SW480 (cell line): ENCODE results near the gene MAN2B1.
"Not testable (repeated sequence)": the region's sequence is repeated elsewhere in the genome, so short reads cannot be mapped to it uniquely, and the experiment has no call there.

ENCODE experiments used
- DNase-seq: peaks from one replicate; pipeline ENCODE4 v3.0.0-alpha.2; 2016; ENCODE audit warnings: low spot score

Gene MAN2B1

GRCh38 chr19:12666265-12667048 lies at the start of gene MAN2B1, which contains the start of gene WDR83:
Gene MAN2B1 (minus strand): TSS chr19:12666742. CDS start chr19:12666701, 41 bp downstream.
Gene WDR83 (plus strand): TSS chr19:12666807. CDS start chr19:12669791, 2,984 bp downstream.
- peak; percentile 52 for DNase-seq

- no peak for DNase-seq
Observed at GRCh38 chr19:12715929-12716328, 49.4 kb upstream of the MAN2B1 start.

GRCh38 chr19:12715102-12715501 lies 48.6 kb upstream of the MAN2B1 start:
- no peak for DNase-seq

GRCh38 chr19:12713304-12713703 lies 46.8 kb upstream of the MAN2B1 start:
- DNase-seq = not testable (repeated sequence)

GRCh38 chr19:12712077-12712476 lies 45.5 kb upstream of the MAN2B1 start:
- DNase-seq = not testable (repeated sequence)

GRCh38 chr19:12711187-12711586 lies 44.6 kb upstream of the MAN2B1 start:
- DNase-seq = no peak

- DNase-seq = no peak
Observed at GRCh38 chr19:12708641-12709040, 42.1 kb upstream of the MAN2B1 start.

DNA sequence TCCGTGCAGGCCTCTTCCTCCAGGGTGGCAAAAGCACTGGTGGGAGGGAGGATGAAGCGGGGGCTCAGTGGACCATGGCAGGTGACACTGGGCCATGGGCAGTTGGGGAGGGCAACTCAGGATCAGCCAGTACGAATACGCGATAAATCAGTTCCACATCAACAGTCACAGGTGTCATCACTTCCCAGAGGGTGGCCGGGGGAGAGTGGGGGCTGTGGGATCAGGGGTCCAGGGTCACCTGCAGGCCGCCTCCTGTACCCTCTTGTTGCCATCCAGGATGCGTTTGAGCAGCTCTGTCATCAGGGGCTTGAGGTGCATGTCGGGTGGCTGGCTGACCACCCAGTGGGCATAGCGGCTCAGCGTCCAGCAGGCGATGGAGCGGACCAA lies 39.8 kb upstream of the MAN2B1 start:
- no peak for DNase-seq

- DNase-seq = no peak
Observed at GRCh38 chr19:12705654-12706331, 39.3 kb upstream of the MAN2B1 start.

DNA sequence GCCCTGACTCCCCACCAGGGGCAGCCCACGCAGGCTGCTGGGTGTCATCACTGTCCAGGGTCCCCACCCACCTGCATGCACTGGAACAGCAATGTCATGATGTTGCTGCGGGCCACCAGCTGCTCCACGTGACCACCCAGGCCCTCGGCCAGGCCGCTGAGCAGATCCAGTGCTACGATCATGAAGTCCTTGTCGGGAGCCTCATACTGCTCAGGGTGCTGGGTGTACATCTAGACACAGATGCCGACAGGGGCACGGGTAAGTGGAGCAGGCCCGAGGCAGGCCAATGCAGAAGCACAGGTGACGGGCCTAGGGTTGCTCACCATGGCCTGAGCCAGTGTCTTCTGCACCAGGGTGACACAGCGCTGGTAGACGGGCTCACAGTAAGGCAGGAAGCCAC lies 38.6 kb upstream of the MAN2B1 start:
- DNase-seq = no peak

- DNase-seq = peak; percentile 30
Observed at GRCh38 chr19:12703046-12703445, 36.5 kb upstream of the MAN2B1 start.

- no peak for DNase-seq
Observed at GRCh38 chr19:12701596-12702282, 35.2 kb upstream of the MAN2B1 start.

GRCh38 chr19:12698138-12698537 lies 31.6 kb upstream of the MAN2B1 start:
- no peak for DNase-seq

- DNase-seq = not testable (repeated sequence)
Observed at GRCh38 chr19:12697425-12697824, 30.9 kb upstream of the MAN2B1 start.

GRCh38 chr19:12696366-12697335 lies 30.1 kb upstream of the MAN2B1 start, which contains the start of gene FBXW9:
Gene FBXW9 (minus strand): TSS chr19:12696631. CDS start chr19:12696581, 50 bp downstream.
- DNase-seq = peak; percentile 91

GRCh38 chr19:12695997-12696365 lies 29.4 kb upstream of the MAN2B1 start:
- no peak for DNase-seq

GRCh38 chr19:12695514-12695913 lies 29.0 kb upstream of the MAN2B1 start:
- DNase-seq = no peak

- DNase-seq = no peak
Observed at GRCh38 chr19:12695096-12695495, 28.6 kb upstream of the MAN2B1 start.

GRCh38 chr19:12694641-12695040 lies 28.1 kb upstream of the MAN2B1 start:
- DNase-seq = no peak

- DNase-seq = no peak
Observed at GRCh38 chr19:12692960-12693359, 26.4 kb upstream of the MAN2B1 start.

GRCh38 chr19:12689581-12690216 lies 23.2 kb upstream of the MAN2B1 start:
- DNase-seq = no peak
